HG03025 (cell line): ENCODE results near the gene CSRP2.

Experiments
- ATAC-seq: cut with Tn5 transposase; IDR thresholded peaks from one replicate; pipeline ENCODE4 v1.9.1; 2021; ENCODE audit warnings: mild to moderate bottlenecking, moderate library complexity; ENCODE audit not compliant: unreplicated experiment, low FRiP score

The CSRP2 gene

DNA sequence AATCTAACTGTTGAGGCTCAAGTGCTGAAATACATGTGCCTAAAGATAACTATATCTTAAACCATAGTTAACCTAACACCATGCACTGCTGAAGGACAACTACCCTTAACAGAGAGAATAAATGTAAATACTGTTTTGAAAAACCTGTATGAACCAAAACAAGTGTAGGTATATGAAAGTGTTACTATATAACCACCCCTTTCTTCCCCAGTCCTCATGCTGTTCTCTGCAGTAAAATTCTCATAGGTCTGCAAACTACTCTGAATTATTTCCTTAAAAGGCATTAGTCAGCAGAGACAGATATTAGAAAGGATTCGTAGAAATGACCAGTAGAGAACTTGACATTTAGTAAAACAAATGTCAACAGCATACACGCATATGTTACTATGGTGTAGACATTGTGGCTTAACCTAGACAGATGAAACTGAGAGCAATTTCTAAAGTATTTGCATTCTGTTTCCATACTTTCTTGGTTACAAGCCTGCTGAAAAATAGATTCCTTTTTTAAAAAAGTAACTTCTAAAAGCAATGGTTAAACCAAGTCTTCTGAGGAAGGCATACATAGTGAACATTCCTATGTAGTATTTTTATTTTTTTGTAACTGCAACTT lies 13.9 kb downstream of the CSRP2 start:
- peak; percentile 81 for ATAC-seq

- no peak for ATAC-seq
Measured at GRCh38 chr12:76863837-76864236, 15.0 kb downstream of the CSRP2 start.

DNA sequence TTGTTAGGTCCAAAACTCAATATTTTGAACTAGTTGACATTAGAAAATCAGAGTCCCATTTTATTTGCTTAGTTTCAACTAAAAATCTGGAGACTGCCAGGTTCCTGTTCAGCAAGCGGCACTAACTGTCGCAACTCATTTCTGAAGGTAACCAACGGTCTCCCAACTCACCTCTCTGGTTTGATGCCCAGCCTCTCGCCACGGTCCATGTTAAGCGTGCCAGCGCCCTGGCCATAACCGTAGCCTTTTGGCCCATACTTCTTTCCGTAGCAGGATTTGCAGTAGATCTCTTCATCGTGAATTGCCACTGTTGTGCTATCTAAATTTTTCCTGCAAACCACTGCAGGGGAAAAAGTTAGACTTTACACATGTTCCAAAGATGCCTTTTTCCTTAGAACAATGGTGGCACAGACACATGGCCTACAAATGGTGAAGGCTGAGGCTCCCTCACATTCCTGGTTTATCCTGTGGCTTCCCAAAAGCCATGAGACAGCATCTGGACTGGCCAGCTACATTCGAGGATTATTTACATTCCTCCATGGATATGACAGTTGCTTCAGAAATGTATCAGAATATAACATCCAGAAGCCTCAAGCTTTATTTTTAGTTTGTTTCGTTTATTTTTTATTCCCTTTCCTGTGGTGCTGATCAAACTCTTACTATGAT lies 15.7 kb downstream of the CSRP2 start:
- no peak for ATAC-seq

DNA sequence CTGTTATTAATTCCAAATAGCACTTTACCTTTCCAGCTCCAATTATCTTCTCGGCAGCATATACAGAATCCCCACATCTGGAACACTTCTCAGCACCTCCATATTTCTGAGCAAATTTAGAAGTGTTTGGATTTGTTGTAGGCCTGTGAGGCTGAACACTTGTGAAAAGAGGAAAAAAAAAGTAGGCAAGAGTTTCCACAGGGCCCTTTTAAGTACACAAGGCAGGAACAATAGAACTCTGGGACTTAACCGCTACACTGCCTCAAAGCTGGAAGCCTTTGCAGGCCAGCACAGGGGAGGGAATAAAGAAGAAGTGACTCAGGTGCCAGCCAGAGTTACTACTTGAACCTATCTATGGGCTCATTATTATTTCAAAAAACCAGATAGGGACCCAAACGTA lies 18.6 kb downstream of the CSRP2 start:
- ATAC-seq: no peak

- no peak for ATAC-seq
Measured at GRCh38 chr12:76859611-76860010, 19.2 kb downstream of the CSRP2 start.

DNA sequence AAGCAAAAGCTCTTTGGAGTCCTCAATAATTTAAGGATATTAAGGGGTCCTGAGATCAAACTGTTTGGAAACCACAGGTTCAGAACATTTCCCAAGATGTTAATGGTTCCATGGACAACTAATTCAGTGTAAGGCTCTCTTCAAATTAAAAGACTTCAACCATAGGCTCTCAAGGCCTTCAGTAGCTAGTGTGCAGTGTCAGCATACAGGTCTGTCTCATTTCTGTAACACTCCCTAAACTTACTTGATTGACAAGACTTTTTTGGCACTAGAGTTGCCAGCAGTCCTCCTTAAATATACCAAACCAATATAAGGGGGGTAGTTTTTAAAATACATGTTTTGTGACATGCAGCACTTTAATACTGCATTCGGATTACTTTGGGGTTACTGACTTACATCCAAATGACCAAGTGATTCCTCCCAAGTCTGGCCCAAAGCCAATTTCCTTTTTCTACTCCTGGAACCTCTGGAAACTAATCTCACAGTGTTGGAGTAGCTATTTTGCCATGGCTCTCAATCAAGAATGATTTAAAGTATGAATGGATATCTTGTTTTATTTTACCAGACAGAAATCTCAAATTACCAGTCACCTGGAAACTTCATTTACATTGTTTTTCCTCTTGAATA lies 22.7 kb downstream of the CSRP2 start:
- ATAC-seq: no peak

GRCh38 chr12:76855271-76855670 lies 23.5 kb downstream of the CSRP2 start:
- no peak for ATAC-seq

- no peak for ATAC-seq
Measured at GRCh38 chr12:76852106-76852505, 26.7 kb downstream of the CSRP2 start.

DNA sequence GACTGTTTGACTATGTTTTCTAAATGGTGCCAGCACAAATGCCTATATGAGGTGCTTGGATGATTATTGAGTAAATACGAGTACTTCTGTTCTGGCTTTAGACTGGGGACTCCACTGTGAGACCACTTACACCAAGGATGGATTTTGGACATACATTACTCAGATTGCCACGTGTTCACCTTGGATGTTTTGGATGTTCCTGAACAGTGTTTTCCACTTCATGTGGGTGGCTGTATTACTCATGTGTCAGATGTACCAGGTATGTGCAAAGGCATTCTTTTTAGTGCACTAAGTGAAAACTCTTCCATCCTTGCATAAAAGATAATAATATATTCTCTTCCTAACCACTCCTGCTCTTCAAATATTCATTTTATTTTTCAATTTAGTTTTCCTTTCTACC lies 30.7 kb downstream of the CSRP2 start:
- no peak for ATAC-seq

DNA sequence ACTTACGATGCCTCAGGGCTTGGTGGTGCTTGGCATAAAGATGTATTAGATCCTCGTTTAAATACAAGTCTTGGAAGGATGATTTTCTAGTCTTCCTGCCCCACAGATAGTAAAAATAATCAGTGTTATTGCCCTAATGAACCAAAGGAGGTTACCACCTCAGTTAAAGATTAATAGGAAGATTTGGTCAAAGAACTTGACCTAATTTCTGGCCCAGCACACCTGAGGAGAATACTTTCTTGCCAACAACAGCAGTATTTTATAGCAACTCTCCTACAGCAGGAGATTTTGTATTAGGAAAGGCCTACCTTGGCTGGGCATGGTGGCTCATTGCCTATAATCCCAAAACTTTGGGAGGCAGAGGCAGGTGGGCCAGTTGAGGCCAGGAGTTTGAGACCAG lies 31.6 kb downstream of the CSRP2 start:
- no peak for ATAC-seq

GRCh38 chr12:76836633-76837032 lies 42.2 kb downstream of the CSRP2 start:
- no peak for ATAC-seq

DNA sequence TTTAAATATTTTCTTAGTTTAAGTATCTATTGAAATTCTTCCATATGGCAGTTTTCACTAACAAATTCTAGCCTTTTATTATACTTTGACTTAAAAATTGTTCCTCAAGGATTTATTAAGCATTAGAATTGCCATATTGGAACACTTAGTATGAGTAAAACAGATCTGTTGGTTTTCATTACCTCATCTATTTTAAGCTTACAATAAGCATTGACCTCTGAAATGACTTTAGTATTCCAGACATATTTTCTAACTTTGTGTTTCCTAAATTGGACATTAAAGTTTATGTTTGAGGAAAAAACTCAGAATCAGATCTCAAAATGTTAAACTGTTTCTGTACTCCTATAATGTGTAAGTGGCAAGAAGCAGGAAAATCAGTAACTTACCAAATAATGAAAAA lies 48.4 kb downstream of the CSRP2 start:
- ATAC-seq: no peak

DNA sequence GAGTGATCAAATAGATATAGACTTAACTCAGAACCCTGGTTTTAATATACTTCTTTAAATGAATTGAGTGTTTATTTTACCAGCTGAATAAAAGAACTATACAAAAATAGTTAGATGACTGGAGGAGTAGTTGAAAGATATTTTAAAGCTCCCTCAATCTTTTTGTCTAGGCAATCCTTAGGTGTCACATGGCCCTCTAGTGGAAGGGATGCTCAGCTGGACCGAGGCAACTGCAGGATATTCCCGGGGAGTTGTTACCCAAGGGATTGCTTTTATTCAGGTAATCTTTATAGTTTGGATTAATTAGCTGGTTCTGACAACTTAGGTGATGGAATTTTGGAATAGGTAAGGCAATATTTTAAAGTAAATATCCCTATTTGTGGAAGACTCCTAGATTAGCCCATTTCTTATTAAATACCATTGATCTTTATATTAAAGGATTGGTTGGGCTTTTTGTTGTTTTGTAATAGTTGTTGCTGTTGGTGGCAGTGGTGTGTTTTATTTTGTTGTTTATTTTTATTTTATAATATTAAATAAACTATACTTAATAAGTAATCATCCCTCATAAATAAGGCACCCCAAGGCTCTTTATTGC lies 57.8 kb downstream of the CSRP2 start:
- ATAC-seq: no peak

DNA sequence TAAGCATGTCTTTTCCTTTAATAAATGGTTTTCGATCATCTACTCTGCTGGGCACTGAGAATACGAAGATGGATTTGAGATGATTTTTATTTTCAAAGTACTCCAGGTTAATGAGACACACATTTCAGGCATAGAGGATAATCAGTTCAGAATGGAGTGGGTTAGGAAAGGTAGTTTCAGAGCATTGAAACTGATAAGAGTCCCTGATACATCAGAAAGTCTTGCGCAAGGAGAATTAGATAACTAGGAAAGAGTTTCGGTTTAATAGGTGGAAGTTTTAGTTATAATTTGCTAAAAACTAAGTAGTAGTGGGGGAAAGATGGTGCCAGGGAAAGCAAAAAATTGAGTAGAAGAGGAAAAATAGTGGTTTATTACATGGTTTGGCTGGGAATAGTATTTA lies 64.8 kb downstream of the CSRP2 start:
- no peak for ATAC-seq

- no peak for ATAC-seq
Measured at GRCh38 chr12:76813265-76813664, 65.6 kb downstream of the CSRP2 start.

DNA sequence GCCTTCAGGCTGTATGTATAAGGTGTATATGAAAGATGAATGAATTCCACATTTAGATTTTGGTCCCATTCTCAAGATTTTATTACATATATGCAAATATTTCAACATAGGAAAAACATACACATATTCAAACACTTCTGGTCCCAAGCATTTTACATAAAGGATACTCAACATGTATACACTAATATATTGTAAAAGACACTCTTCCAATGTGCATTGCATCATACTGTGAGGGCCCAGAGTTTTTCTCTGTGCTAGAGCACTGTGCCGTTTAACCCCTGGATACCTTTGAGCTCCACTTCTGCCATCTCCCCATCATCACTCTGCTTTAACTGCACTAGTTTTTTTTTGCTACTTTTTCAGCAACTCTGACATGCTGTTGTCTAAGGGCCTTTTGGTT lies 66.8 kb downstream of the CSRP2 start:
- no peak for ATAC-seq

DNA sequence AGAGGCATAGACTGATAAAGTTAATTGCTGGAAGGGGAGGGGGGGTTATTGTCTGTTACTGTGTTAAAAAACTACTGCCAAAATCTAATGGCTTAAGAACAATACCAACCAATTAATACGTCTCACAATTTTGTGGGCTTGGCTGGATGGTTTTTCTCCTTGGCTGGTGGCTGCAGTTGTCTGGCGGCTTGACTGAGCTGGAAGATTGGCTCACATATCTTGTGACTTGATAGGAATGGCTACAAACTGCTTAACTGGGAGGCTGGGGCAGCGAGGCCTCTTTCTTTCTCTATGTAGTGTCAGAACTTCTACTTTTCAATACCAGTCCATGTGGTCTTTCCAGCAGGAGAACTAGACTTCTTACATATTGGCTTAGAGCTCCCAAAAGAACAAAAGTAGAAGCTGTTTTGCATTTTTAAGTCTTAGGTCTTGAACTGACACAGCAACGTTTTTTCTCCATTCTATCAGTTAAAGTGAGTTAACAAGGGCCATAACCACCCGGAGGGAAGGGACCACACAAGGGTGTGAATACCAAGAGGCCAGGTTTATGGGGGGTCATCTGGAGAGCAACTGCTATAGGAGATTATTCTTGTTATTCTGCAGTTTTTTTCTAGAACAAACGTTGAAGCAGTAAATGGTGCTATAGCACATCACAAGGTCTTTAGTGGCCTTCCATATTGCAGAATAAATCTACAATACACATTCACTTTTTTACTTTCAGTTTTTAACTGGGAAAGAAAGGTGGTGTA lies 68.0 kb downstream of the CSRP2 start:
- no peak for ATAC-seq
